Natural killer cell treated with Interleukin-12 subunit alpha and Interleukin-12 subunit beta and Interleukin-15 and Interleukin-18, amount 100 ng/mL, for 72 hours (primary cell): Measurements from ENCODE around the gene FOXL2. TPM values are rescaled to one million over a fixed set of nuclear protein-coding genes. Genes with fewer than 3 reads are reported as not detected.
A peak's percentile ranks its signal among the peaks of the same experiment; 100 is the strongest.

ENCODE experiments used
- ATAC-seq, 2 donors: fragments of 150-1000 bp; cut with Tn5 transposase in 1 of 2; sonication (Bioruptor Pico), chemical (Tn5 transposase) in 1 of 2; 2 replicates each; pipeline ENCODE4 v1.10.0; 2021
- DNase-seq: peaks from one replicate; pipeline ENCODE4 v3.0.0; 2022; ENCODE audit warnings: low spot score
- H3K27ac Mint-ChIP-seq, 2 donors: 1 replicate in 1 of 2; 2 replicates in 1 of 2; pipeline ENCODE4 v1.8.0; 2022; ENCODE audit warnings: mixed read lengths in 2 of 2, mild to moderate bottlenecking in 1 of 2, moderate library complexity in 1 of 2
- H3K27me3 Mint-ChIP-seq, 2 donors: 1 replicate in 1 of 2; 2 replicates in 1 of 2; pipeline ENCODE4 v1.8.0; 2022; ENCODE audit warnings: mixed read lengths in 2 of 2
- H3K36me3 Mint-ChIP-seq: one replicate; pipeline ENCODE4 v1.8.0; 2022; ENCODE audit warnings: mixed read lengths
- H3K4me1 Mint-ChIP-seq, 2 donors: 1 replicate in 1 of 2; 2 replicates in 1 of 2; pipeline ENCODE4 v1.8.0; 2022; ENCODE audit warnings: low read depth in 2 of 2, mixed read lengths in 2 of 2, mild to moderate bottlenecking in 1 of 2
- H3K4me3 Mint-ChIP-seq: one replicate; pipeline ENCODE4 v1.8.0; 2022; ENCODE audit warnings: mixed read lengths
- H3K9me3 Mint-ChIP-seq: 2 replicates; pipeline ENCODE4 v1.8.0; 2022; ENCODE audit warnings: mixed read lengths
- total RNA-seq, 2 donors: library from RNA; stranded (reverse); gene quantifications; one replicate each; pipeline ENCODE4 v1.2.3, GENCODE V29; 2022

The FOXL2 gene
- total RNA-seq, 2 donors from 2014 or later: not detected

GRCh38 chr3:138950701-138951100 lies 3.8 kb upstream of the FOXL2 start:
- DNase-seq (no peak), ATAC-seq (no peak)
- peaks cover 44 to 49% of the 10 kb centered on the region in 2 donors for H3K27me3 Mint-ChIP-seq
- H3K4me3 Mint-ChIP-seq: peak overlapping the region; percentile 12
- H3K36me3 Mint-ChIP-seq: no peaks in the 10 kb centered on the region
- H3K9me3 Mint-ChIP-seq: no peaks in the 10 kb centered on the region
- H3K27ac Mint-ChIP-seq: no peak overlapping the region
- peaks cover 5 to 12% of the 10 kb centered on the region in 2 donors for H3K4me1 Mint-ChIP-seq

- DNase-seq (no peak), ATAC-seq (peak in 1 of 2 donors; percentile 61)
- Mint-ChIP-seq H3K36me3 (peaks cover 3% of the 10 kb centered on the region), H3K4me3 (peak overlapping the region; percentile 12), H3K27me3 (peaks cover 43 to 53% of the 10 kb centered on the region in 2 donors), H3K4me1 (peaks cover 8 to 15% of the 10 kb centered on the region in 2 donors), H3K9me3 (no peaks in the 10 kb centered on the region), H3K27ac (no peak overlapping the region)
Measured at GRCh38 chr3:138950006-138950644, 3.2 kb upstream of the FOXL2 start.

DNA sequence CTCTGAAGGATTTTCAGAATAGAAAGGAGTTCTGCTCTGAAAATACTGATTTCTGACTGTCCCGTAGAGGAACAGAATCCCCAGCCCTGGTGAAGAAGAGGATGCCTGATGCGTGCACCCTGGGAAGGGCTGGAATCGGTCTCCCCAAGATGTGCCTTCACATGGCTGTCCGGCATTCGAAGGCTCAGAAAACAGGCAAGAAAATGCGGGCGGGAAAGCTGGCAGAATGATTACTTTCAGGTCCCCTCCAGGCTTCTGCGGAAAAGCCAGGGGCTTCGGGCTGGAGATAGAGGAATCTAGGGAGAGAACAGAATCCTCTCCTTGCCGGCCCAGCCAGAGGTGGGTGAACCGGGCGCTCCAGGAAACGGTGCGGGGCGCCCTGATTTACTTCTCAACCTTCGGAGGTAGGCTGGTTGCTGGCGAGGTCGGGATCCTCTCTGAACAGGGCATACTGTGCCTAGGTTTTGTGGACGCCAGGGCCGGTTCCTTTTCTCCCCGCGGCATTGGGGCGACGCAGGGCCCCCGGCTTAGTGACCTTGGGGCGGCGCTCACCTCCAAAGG lies 2.6 kb upstream of the FOXL2 start:
- H3K4me3 Mint-ChIP-seq: peak overlapping the region; percentile 32
- peaks cover 6% of the 10 kb centered on the region for H3K36me3 Mint-ChIP-seq
- H3K27ac Mint-ChIP-seq: no peak overlapping the region
- peaks cover 13 to 20% of the 10 kb centered on the region in 2 donors for H3K4me1 Mint-ChIP-seq
- ATAC-seq (no peak), DNase-seq (no peak)
- H3K9me3 Mint-ChIP-seq: no peaks in the 10 kb centered on the region
- peaks cover 42 to 52% of the 10 kb centered on the region in 2 donors for H3K27me3 Mint-ChIP-seq

DNA sequence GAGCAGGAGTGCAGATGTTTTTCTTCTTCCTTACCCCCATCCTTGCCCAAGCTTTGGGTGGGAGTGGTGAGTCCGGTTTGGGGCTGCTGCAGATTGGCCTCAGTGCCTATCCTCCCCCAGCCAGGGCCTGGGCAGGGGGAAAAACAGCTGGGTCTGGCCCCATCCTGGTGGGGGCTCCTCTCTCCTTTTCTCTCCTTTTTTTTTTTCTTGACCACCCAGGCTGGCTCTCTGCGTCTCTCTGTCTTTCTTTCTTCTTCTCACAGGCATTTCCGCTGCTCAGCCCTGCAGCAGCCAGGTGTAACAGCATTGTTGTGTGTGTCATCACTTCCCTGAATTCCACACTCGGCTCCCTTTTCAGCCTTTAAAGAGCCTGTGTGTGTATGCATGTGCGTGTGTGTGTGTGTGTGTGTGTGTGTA lies 2.1 kb upstream of the FOXL2 start:
- DNase-seq (no peak), ATAC-seq (no peak)
- no peaks in the 10 kb centered on the region for H3K9me3 Mint-ChIP-seq
- H3K27ac Mint-ChIP-seq: no peak overlapping the region
- H3K27me3 Mint-ChIP-seq: peaks cover 44 to 54% of the 10 kb centered on the region in 2 donors
- H3K4me3 Mint-ChIP-seq: peak overlapping the region; percentile 32
- H3K36me3 Mint-ChIP-seq: peaks cover 6% of the 10 kb centered on the region
- H3K4me1 Mint-ChIP-seq: peaks cover 17 to 21% of the 10 kb centered on the region in 2 donors

GRCh38 chr3:138948371-138949001 lies 1.5 kb upstream of the FOXL2 start:
- H3K4me3 Mint-ChIP-seq: peak overlapping the region; percentile 2
- no peak overlapping the region for H3K27ac Mint-ChIP-seq

DNA sequence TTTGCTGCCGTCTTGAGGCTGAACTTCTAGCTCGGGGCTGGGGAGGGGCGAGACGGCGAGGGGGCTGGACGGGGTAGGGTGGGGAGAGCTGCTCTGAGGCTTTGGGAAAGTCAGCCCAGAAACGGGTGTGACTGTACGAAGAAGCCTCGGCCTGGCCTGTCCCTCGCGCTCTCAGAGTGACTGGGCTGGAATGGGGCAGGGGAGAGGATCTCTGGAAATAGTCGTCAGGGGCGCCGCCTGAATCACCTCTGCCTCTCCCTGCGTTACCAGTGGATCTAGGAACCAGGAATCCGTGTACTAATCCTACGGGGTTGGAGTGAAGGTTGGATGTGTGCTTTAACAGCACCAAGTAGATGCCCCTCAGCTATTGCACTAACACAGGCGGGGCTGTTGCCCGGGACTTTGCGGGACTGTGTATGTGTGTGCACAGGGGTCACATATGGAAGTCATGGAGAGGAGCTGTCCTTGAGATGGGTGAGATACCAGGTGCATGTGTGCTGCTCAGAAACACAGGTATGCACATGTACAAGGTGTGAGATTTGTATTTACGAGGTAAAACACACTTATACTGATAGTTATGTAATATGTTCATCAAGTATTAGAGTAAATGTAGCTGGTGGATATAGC lies 671 bp upstream of the FOXL2 start:
- H3K4me1 Mint-ChIP-seq: peaks cover 23 to 26% of the 10 kb centered on the region in 2 donors
- no peak for ATAC-seq
- no peak for DNase-seq
- peak overlapping the region; percentile 38 for H3K4me3 Mint-ChIP-seq
- H3K27me3 Mint-ChIP-seq: peaks cover 48 to 68% of the 10 kb centered on the region in 2 donors
- H3K9me3 Mint-ChIP-seq: no peaks in the 10 kb centered on the region
- H3K27ac Mint-ChIP-seq: no peak overlapping the region
- peaks cover 6% of the 10 kb centered on the region for H3K36me3 Mint-ChIP-seq

More at GRCh38 chr3:138948371-138949001, 1.5 kb upstream of the FOXL2 start:
- H3K9me3 Mint-ChIP-seq: no peaks in the 10 kb centered on the region
- H3K36me3 Mint-ChIP-seq: peaks cover 6% of the 10 kb centered on the region
- peaks cover 20 to 26% of the 10 kb centered on the region in 2 donors for H3K4me1 Mint-ChIP-seq
- peaks cover 44 to 59% of the 10 kb centered on the region in 2 donors for H3K27me3 Mint-ChIP-seq
- DNase-seq (no peak), ATAC-seq (no peak)

DNA sequence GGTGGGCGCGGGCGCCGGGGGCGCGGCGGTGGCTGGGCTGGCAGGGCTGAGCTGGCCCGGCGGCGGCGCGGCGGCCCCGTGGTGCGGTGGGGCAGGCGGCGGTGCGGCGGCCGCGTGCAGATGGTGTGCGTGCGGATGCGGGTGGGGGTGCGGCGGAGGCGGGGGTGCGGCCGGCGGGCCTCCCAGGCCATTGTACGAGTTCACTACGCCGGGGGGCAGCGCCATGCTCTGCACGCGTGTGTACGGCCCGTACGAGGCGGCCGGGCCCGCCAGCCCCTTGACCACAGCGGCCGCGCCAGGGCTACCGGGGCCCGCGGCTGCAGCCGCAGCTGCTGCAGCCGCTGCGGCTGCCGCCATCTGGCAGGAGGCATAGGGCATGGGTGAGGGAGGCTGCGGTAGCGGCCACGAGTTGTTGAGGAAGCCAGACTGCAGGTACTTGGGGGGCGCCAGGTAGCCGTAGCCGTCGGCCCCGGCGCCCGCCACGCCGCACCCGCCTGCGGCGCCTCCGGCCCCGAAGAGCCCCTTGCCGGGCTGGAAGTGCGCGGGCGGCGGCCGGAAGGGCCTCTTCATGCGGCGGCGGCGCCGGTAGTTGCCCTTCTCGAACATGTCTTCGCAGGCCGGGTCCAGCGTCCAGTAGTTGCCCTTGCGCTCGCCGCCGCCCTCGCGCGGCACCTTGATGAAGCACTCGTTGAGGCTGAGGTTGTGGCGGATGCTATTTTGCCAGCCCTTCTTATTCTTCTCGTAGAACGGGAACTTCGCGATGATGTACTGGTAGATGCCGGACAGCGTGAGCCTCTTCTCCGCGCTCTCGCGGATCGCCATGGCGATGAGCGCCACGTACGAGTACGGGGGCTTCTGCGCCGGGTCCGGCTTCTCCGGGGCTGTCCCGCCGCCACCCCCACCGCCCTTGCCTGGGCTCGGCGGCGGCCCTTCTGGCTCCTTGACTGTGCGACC lies 951 bp downstream of the FOXL2 start:
- Mint-ChIP-seq H3K27ac (no peak overlapping the region), H3K9me3 (no peaks in the 10 kb centered on the region), H3K4me1 (peaks cover 25 to 26% of the 10 kb centered on the region in 2 donors), H3K4me3 (peak overlapping the region; percentile 55), H3K36me3 (peaks cover 6% of the 10 kb centered on the region), H3K27me3 (peaks cover 55 to 71% of the 10 kb centered on the region in 2 donors)
- peak in 1 of 2 donors; percentile 26 for ATAC-seq
- DNase-seq: no peak

DNA sequence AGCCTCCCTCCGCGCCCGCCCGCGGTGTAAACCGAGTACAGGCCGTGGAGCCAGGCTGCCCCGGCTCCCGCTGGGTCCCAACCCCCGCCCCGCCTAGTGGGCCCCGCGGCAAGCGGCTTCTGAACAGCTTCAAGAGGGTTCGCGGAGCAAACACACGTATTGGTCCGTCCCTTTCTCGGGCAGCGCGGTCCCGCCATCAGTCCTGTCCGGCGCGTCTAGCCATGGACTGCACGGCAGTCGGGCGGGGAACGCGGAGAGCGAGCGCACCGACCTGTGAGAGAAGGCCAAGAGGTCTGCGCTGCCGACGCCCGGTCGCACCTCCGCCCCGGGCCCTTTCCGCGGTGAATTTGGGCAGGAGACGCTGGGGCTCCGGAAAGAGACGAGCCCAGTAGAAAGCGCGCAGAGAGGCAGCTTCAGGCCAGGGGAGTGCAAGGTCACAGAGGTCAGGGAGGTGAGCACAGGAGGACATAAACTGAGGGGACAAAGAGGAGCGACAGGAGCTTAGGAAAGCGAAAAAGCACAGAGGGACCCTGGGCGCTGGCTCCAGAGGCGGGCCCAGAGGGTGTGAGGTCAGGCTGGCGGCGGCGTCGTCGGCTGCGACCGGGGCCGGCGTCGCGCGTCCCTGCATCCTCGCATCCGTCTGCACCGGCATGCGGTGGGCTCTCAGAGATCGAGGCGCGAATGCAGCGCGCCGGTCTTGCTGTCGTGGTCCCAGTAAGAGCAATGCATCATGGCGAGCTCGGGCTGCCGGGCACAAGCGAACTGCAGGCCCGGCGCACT lies 1.8 kb downstream of the FOXL2 start:
- Mint-ChIP-seq H3K27ac (peak overlapping the region; percentile 6 to 58), H3K9me3 (no peaks in the 10 kb centered on the region), H3K4me1 (peaks cover 19 to 25% of the 10 kb centered on the region in 2 donors), H3K4me3 (peak overlapping the region; percentile 89), H3K36me3 (peaks cover 6% of the 10 kb centered on the region), H3K27me3 (peaks cover 52 to 68% of the 10 kb centered on the region in 2 donors)
- ATAC-seq (peak; percentile 2 to 43), DNase-seq (no peak)

DNA sequence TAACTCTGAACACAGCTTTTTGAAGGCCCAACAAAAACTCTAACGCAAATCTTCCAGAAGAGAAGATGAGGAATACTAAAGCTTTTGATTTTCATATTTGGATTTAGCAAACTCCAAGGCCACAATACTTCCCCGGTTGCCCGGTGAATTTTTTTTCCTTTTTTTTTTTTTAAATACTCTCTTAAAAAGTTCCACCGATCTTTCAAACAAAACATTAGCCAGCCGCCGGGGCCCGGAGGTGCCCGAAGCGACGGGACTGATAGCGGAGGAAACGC lies 2.3 kb downstream of the FOXL2 start:
- Mint-ChIP-seq H3K27me3 (peaks cover 52 to 68% of the 10 kb centered on the region in 2 donors), H3K4me1 (peaks cover 19 to 25% of the 10 kb centered on the region in 2 donors), H3K4me3 (peak overlapping the region; percentile 89), H3K36me3 (peaks cover 6% of the 10 kb centered on the region), H3K9me3 (no peaks in the 10 kb centered on the region), H3K27ac (no peak overlapping the region)
- no peak for ATAC-seq
- no peak for DNase-seq

DNA sequence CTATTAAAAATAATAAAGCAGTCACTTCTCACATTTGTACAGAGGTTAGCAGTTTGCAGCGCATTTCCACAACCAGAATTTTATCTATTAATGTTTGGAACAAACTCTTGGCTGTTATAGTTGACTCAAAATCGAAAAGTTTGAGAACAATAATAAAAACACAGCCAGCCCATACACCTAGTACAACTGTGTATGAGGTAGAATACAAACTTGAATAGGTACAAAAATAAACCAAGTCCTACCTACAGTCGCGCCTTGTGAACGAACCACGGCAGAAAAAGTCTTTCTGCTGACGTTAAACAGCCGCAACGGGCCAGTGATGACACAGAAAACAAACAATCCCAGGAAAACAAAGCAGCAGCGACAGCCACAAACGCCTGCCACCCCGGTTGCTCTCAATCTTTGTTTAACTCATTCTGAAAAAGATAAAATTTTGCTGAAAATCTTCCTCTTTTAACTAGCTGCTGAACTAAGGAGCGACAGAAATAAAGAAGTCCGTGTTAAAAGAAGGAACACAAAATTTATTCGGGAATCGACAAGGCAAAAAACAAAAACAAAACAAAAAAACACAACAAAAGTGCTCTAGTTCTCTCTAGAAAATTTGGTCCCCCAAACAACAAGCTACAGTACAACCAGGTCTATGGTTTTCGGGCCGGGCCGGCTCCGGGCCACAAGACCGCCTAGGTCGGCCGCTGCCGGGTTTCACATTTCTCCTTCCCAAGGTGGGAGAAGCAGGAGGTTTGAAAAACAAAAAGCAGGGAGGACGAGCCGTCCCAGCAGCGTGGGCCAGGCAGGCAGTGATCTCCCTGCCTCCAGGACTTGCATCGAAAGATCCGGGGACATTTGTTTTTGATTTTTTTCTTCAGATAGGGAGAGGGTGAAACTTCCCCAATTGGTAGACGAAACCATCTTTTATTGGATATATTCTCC lies 2.9 kb downstream of the FOXL2 start:
- no peak for ATAC-seq
- Mint-ChIP-seq H3K4me3 (peak overlapping the region; percentile 47), H3K36me3 (peaks cover 6% of the 10 kb centered on the region), H3K27ac (no peak overlapping the region), H3K4me1 (peaks cover 14 to 20% of the 10 kb centered on the region in 2 donors), H3K9me3 (no peaks in the 10 kb centered on the region), H3K27me3 (peaks cover 47 to 67% of the 10 kb centered on the region in 2 donors)
- DNase-seq: no peak

GRCh38 chr3:138942861-138943623 lies 3.9 kb downstream of the FOXL2 start:
- no peak for DNase-seq
- Mint-ChIP-seq H3K27me3 (peaks cover 49 to 65% of the 10 kb centered on the region in 2 donors), H3K4me1 (peaks cover 14 to 25% of the 10 kb centered on the region in 2 donors), H3K36me3 (peaks cover 6% of the 10 kb centered on the region), H3K4me3 (no peak overlapping the region), H3K9me3 (no peaks in the 10 kb centered on the region), H3K27ac (no peak overlapping the region)
- no peak for ATAC-seq
